ENCODE results near the gene KRTAP10-10. TPM values are rescaled to one million over a fixed set of nuclear protein-coding genes. Genes with fewer than 3 reads are reported as not detected.

Gene KRTAP10-10
- total and polyA plus RNA-seq, 9 of the 15 experiments (the other 6 are each of a cell fraction or from before 2014, with no cell fraction given) = not detected

DNA sequence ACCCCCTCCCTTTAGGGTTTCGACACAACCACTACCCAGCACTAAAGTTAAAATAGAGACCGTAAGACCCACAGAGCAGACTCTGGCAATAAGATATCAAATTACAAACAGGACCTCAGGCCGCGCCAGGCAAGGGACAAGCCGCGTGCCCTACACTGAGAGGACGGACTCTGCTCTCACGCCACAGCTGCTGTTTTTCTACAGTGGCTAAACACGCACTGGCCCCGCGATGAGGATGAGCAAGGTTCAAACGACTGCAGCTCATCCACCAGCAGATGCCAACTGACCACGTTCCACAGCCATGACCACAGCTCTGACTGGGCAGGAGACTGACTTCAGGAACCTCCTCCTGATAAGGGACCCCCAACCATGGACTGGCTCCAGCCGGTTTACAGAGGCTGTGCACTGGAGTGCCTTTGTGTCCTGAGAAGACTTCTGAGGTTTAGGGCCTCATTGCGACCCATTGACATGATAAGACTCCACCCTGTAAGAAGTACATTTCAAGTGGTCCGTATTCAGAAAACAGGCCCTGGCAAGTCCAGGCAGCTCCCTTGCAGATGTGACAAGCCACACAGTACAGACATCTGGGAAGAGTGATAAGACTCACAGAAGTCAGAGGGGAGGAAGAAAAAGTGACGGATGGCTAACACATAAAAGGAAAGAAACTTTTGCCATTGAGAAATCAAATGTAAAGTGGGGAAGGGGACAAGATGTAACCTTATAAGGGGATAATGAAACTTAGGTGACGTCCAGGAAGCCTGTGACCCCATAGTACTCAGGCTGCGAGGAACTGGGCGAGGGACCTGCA lies 43.4 kb upstream of the KRTAP10-10 start (continued):
- TF ChIP-seq MBD1 (CRISPR knock-in tag; IDR thresholded peaks at IDR 0.05) (no peak), ZC3H8 (IDR thresholded peaks at IDR 0.05) (no peak), TCFL5 (CRISPR knock-in tag; conservative IDR thresholded peaks at IDR 0.05) (no peak), SMAD4 (CRISPR knock-in tag; conservative IDR thresholded peaks at IDR 0.05) (peak; percentile 78), ARNT (IDR thresholded peaks at IDR 0.05) (peak in 1 of 2 experiments; percentile 74; a peak in 2 of 4 replicates), PTBP1 (IDR thresholded peaks at IDR 0.05; ENCODE audit: low read depth, low read length) (0 out of 2 replicates have a peak, but pooled peaks have one; percentile 44), ZNF436 (CRISPR knock-in tag; IDR thresholded peaks at IDR 0.05) (no peak), ZNF780A (CRISPR knock-in tag; IDR thresholded peaks at IDR 0.05) (no peak), MYNN (IDR thresholded peaks at IDR 0.05) (no peak; the same call in 1 of the 2 replicates), MYNN (CRISPR knock-in tag; IDR thresholded peaks at IDR 0.05) (no peak), ZNF146 (CRISPR knock-in tag; IDR thresholded peaks at IDR 0.05; ENCODE audit: unreplicated experiment) (no peak), ZSCAN32 (CRISPR knock-in tag; IDR thresholded peaks at IDR 0.05) (peak; percentile 79; the same call in 1 of the 2 replicates), ZBTB12 (CRISPR knock-in tag; IDR thresholded peaks at IDR 0.05) (no peak), CBX1 (IDR thresholded peaks at IDR 0.05; ENCODE audit: low read depth) (no peak)
- TF ChIP-seq, protein P1, sequence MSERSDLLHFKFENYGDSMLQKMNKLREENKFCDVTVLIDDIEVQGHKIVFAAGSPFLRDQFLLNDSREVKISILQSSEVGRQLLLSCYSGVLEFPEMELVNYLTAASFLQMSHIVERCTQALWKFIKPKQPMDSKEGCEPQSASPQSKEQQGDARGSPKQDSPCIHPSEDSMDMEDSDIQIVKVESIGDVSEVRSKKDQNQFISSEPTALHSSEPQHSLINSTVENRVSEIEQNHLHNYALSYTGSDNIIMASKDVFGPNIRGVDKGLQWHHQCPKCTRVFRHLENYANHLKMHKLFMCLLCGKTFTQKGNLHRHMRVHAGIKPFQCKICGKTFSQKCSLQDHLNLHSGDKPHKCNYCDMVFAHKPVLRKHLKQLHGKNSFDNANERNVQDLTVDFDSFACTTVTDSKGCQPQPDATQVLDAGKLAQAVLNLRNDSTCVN (CRISPR knock-in tag; IDR thresholded peaks at IDR 0.05) = no peak

Data from K562 (cell line).